H1 (cell line): ENCODE results near the gene PTGES2. TPM values are rescaled to one million over a fixed set of nuclear protein-coding genes. Genes with fewer than 3 reads are reported as not detected.
A peak's percentile ranks its signal among the peaks of the same experiment; 100 is the strongest.

Experiments used
- CTCF ChIA-PET: fragments of 300-600 bp; sonication (Branson Sonifier 250); formaldehyde crosslinking; loops from one replicate; lab custom pipeline; 2021; ENCODE audit not compliant: partially characterized antibody; lab: Charles Lee
- POLR2A ChIA-PET: fragments of 300-600 bp; sonication (Branson Sonifier 250); formaldehyde crosslinking; loops from one replicate; lab custom pipeline; 2021; ENCODE audit warnings: inconsistent platforms; ENCODE audit not compliant: partially characterized antibody; lab: Charles Lee
- DNase-seq, 2 experiments: peaks; one replicate each; pipeline versions ENCODE4 v3.0.0 to v3.0.0-alpha.2; 2010 to 2022; ENCODE audit warnings: low spot score in 2 of 2, low read depth in 1 of 2, mixed read lengths in 1 of 2
- FAIRE-seq: peaks from 2 replicates; lab custom pipeline; 2011; peaks lifted over from hg19 to GRCh38; lab: Jason Lieb, UNC
- H2AFZ ChIP-seq: 2 replicates; pipeline ENCODE4 v1.8.1; 2012; ENCODE audit warnings: low read length, inconsistent platforms
- H2AK5ac ChIP-seq: 2 replicates; pipeline ENCODE4 v1.6.1; 2013; ENCODE audit warnings: low read depth, low read length
- H2BK120ac ChIP-seq: replicated peaks from 2 replicates; pipeline ENCODE3; 2013; ENCODE audit warnings: low read depth, low read length, inconsistent platforms
- H2BK12ac ChIP-seq: 2 replicates; pipeline ENCODE4 v1.6.1; 2013; ENCODE audit warnings: low read depth, low read length
- H2BK15ac ChIP-seq: 2 replicates; pipeline ENCODE4 v1.6.1; 2013; ENCODE audit warnings: low read length
- H2BK20ac ChIP-seq: 2 replicates; pipeline ENCODE4 v1.6.1; 2013; ENCODE audit warnings: low read length
- H2BK5ac ChIP-seq: 2 replicates; pipeline ENCODE4 v1.6.1; 2013; ENCODE audit warnings: low read depth, low read length
- H3K14ac ChIP-seq: 2 replicates; pipeline ENCODE4 v1.6.1; 2013; ENCODE audit warnings: inconsistent platforms; ENCODE audit not compliant: insufficient read length
- H3K18ac ChIP-seq: 2 replicates; pipeline ENCODE4 v1.6.1; 2013; ENCODE audit warnings: low read length; ENCODE audit errors: extremely low read depth
- H3K23ac ChIP-seq: 2 replicates; pipeline ENCODE4 v1.6.1; 2013; ENCODE audit warnings: inconsistent platforms; ENCODE audit not compliant: insufficient read length
- H3K23me2 ChIP-seq: 2 replicates; pipeline ENCODE4 v1.6.1; 2013; ENCODE audit warnings: low read depth, low read length
- H3K27ac ChIP-seq: 2 replicates; pipeline ENCODE4 v1.6.1; 2011; ENCODE audit warnings: low read depth, low read length, inconsistent platforms
- H3K27me3 ChIP-seq, 4 experiments: replicated peaks in 1 of 4; 1 replicate in 1 of 4; 2 replicates in 3 of 4; pipeline versions ENCODE4 v1.6.1 to v1.8.1; 2011 to 2013; ENCODE audit warnings: low read length in 3 of 4, mild to moderate bottlenecking in 3 of 4, inconsistent platforms in 2 of 4, mixed read lengths in 2 of 4, moderate library complexity in 1 of 4; ENCODE audit not compliant: control insufficient read depth in 3 of 4, insufficient read depth in 3 of 4; ENCODE audit errors: extremely low read depth in 1 of 4
- H3K36me3 ChIP-seq, 4 experiments: 2 replicates each; pipeline versions ENCODE4 v1.6.1 to v1.8.1; 2011 to 2013; ENCODE audit warnings: mild to moderate bottlenecking in 4 of 4, low read length in 3 of 4, moderate library complexity in 2 of 4, control low read depth in 1 of 4, inconsistent platforms in 1 of 4; ENCODE audit not compliant: insufficient read depth in 4 of 4, control insufficient read depth in 2 of 4
- H3K4ac ChIP-seq: replicated peaks from 2 replicates; pipeline ENCODE3; 2013; ENCODE audit warnings: low read length, low read depth, mixed read lengths, inconsistent platforms; ENCODE audit not compliant: insufficient read length
- H3K4me1 ChIP-seq, 4 experiments: replicated peaks in 1 of 4; 1 replicate in 1 of 4; 2 replicates in 3 of 4; pipeline versions ENCODE4 v1.6.1 to v1.8.1; 2011 to 2013; ENCODE audit warnings: low read length in 3 of 4, inconsistent platforms in 2 of 4, mixed read lengths in 1 of 4; ENCODE audit not compliant: insufficient read depth in 4 of 4, control insufficient read depth in 3 of 4
- H3K4me2 ChIP-seq, 2 experiments: 2 replicates each; pipeline versions ENCODE4 v1.6.1 to v1.8.1; 2011 to 2013; ENCODE audit warnings: low read depth in 2 of 2, low read length in 2 of 2, control low read depth in 1 of 2, inconsistent platforms in 1 of 2, mild to moderate bottlenecking in 1 of 2; ENCODE audit not compliant: insufficient read depth in 1 of 2
- H3K4me3 ChIP-seq, 4 experiments: fragments of 200-600, 300-600 bp in 1 of 4; sonication (generic), shearing (Covaris generic), sonication (Bioruptor Twin) in 1 of 4; 2 replicates each; pipeline versions ENCODE4 v1.5.1 to v1.8.1; 2011 to 2016; ENCODE audit warnings: low read length in 4 of 4, low read depth in 3 of 4, control low read depth in 2 of 4, inconsistent platforms in 2 of 4, mild to moderate bottlenecking in 2 of 4, mixed read lengths in 1 of 4, moderate library complexity in 1 of 4; ENCODE audit not compliant: insufficient read depth in 2 of 4; ENCODE audit errors: extremely low read depth in 1 of 4
- H3K56ac ChIP-seq: replicated peaks from 2 replicates; pipeline ENCODE3; 2013; ENCODE audit warnings: low read depth, mild to moderate bottlenecking, mixed read lengths, low read length, inconsistent platforms; ENCODE audit not compliant: insufficient read length
- H3K79me1 ChIP-seq: 2 replicates; pipeline ENCODE4 v1.6.1; 2013; ENCODE audit warnings: low read depth, low read length, control low read depth
- H3K79me2 ChIP-seq, 2 experiments: 2 replicates each; pipeline versions ENCODE4 v1.6.1 to v1.8.1; 2012 to 2013; ENCODE audit warnings: low read length in 2 of 2, mild to moderate bottlenecking in 2 of 2, inconsistent platforms in 1 of 2; ENCODE audit not compliant: insufficient read depth in 2 of 2, control insufficient read depth in 1 of 2
- H3K9ac ChIP-seq, 4 experiments: replicated peaks in 1 of 4; 1 replicate in 1 of 4; 2 replicates in 3 of 4; pipeline versions ENCODE4 v1.6.1 to v1.8.1; 2011 to 2013; ENCODE audit warnings: low read depth in 3 of 4, low read length in 3 of 4, control low read depth in 2 of 4, mild to moderate bottlenecking in 2 of 4, moderate library complexity in 2 of 4, inconsistent platforms in 1 of 4; ENCODE audit errors: extremely low read depth in 1 of 4
- H3K9me3 ChIP-seq, 2 experiments: 2 replicates each; pipeline versions ENCODE4 v1.6.1 to v1.8.1; 2012 to 2013; ENCODE audit warnings: mild to moderate bottlenecking in 2 of 2, moderate library complexity in 2 of 2, control low read depth in 1 of 2, inconsistent platforms in 1 of 2, low read depth in 1 of 2, low read length in 1 of 2, mixed read lengths in 1 of 2; ENCODE audit not compliant: insufficient read depth in 2 of 2
- H4K20me1 ChIP-seq, 2 experiments: replicated peaks in 1 of 2; 2 replicates each; pipeline versions ENCODE3 to v1.8.1; 2011 to 2013; ENCODE audit warnings: inconsistent platforms in 2 of 2, low read length in 2 of 2, mild to moderate bottlenecking in 1 of 2; ENCODE audit not compliant: insufficient read depth in 2 of 2, control insufficient read depth in 1 of 2
- H4K5ac ChIP-seq: 2 replicates; pipeline ENCODE4 v1.6.1; 2013; ENCODE audit warnings: low read length, low read depth, mixed read lengths, inconsistent platforms; ENCODE audit not compliant: insufficient read length
- H4K8ac ChIP-seq: 2 replicates; pipeline ENCODE4 v1.8.0; 2013; ENCODE audit warnings: mild to moderate bottlenecking, moderate library complexity, low read length, inconsistent platforms; ENCODE audit not compliant: insufficient read depth; ENCODE audit errors: extremely low read depth
- H4K91ac ChIP-seq: replicated peaks from 2 replicates; pipeline ENCODE3; 2013; ENCODE audit warnings: low read length, mixed read lengths, inconsistent platforms; ENCODE audit not compliant: insufficient read length
- CBX5 ChIP-seq: fragments of 300-800, 300-1000 bp; sonication (generic); IDR thresholded peaks from 2 replicates; pipeline ENCODE4 v1.7.1; 2016; ENCODE audit warnings: antibody characterized with exemption, low read length, low read depth
- CTBP2 ChIP-seq: IDR thresholded peaks from 2 replicates; pipeline ENCODE4 v1.7.0; 2011; ENCODE audit warnings: borderline replicate concordance, mild to moderate bottlenecking, moderate library complexity, mixed read lengths, low read length; ENCODE audit not compliant: insufficient read depth, insufficient read length
- E2F6 ChIP-seq: IDR thresholded peaks from 2 replicates; pipeline ENCODE4 v1.6.1; 2012; ENCODE audit warnings: inconsistent platforms
- GTF2F1 ChIP-seq: IDR thresholded peaks from 2 replicates; pipeline ENCODE4 v1.6.1; 2012; ENCODE audit warnings: low read depth, low read length, improper control_type of control experiment, borderline replicate concordance
- SIN3A ChIP-seq, 2 experiments: IDR thresholded peaks in 1 of 2; conservative IDR thresholded peaks in 1 of 2; 2 replicates each; pipeline ENCODE4 v1.6.1; 2011 to 2012; ENCODE audit warnings: low read length in 2 of 2, improper control_type of control experiment in 1 of 2, low read depth in 1 of 2, mild to moderate bottlenecking in 1 of 2
- SP2 ChIP-seq: IDR thresholded peaks from 2 replicates; pipeline ENCODE4 v1.6.1; 2012; ENCODE audit warnings: mild to moderate bottlenecking, low read length, inconsistent platforms
- SP4 ChIP-seq: IDR thresholded peaks from 2 replicates; pipeline ENCODE4 v1.6.1; 2012; ENCODE audit warnings: low read length, inconsistent platforms
- TEAD4 ChIP-seq: IDR thresholded peaks from 2 replicates; pipeline ENCODE4 v1.6.1; 2012; ENCODE audit warnings: low read depth, low read length, inconsistent platforms, mixed read lengths
- ZNF274 ChIP-seq: IDR thresholded peaks from 2 replicates; pipeline ENCODE4 v1.7.0; 2012; ENCODE audit warnings: low read length, borderline replicate concordance; ENCODE audit errors: extremely low read depth
- WGBS, 2 experiments: shearing (Covaris generic) in 1 of 2; methylation state at CpG; one replicate each; pipeline versions ENCODE4 v1.1.6 to v1.1.7; 2013 to 2015; ENCODE audit warnings: low lambda C conversion rate in 2 of 2, mixed read lengths in 2 of 2, inconsistent platforms in 1 of 2, low coverage in 1 of 2, missing lambda C conversion rate in 1 of 2; ENCODE audit not compliant: insufficient replicate concordance in 2 of 2, insufficient coverage in 1 of 2, insufficient read length in 1 of 2; ENCODE audit errors: extremely low coverage in 1 of 2, missing lambda C conversion rate in 1 of 2; 5-methylcytosine and 5-hydroxymethylcytosine counted together
- polyA plus RNA-seq, 7 experiments: library from polyadenylated mRNA; depleted of rRNA in 3 of 7; stranded (reverse) in 5 of 7; unstranded in 2 of 7; fragments of >200 nt in 5 of 7; fragments of 200-250 nt in 2 of 7; gene quantifications; 1 replicate in 5 of 7; 2 replicates in 1 of 7; 4 replicates in 1 of 7; pipeline versions ENCODE4 v1.2.1 to v1.2.3, GENCODE V29; 2011 to 2013; ENCODE audit warnings: missing spikeins in 2 of 7, mixed read lengths in 2 of 7
- total RNA-seq: library from RNA; stranded (reverse); fragmentation: NEBNext Ultra II Directional; extraction: Animal tissue kit (Norgen Biotek cat#: 25700); gene quantifications from 2 replicates; pipeline ENCODE4 v1.2.1, GENCODE V29; 2021

PTGES2 gene
- total and polyA plus RNA-seq, 2 of the 8 experiments (the other 6 are each of a cell fraction or from before 2014, with no cell fraction given), result 80.7 to 81.2 TPM

- DNase-seq (peak; percentile 90), FAIRE-seq (peak; percentile 52)
- H3K18ac ChIP-seq, result peak overlapping the region; percentile 90
- peaks cover 23% of the 10 kb centered on the region for H3K79me1 ChIP-seq
- H3K23ac ChIP-seq, result no peak overlapping the region
- peaks cover 6 to 36% of the 10 kb centered on the region in 2 experiments for H4K20me1 ChIP-seq
- H2BK5ac ChIP-seq, result peak overlapping the region; percentile 94
- H3K4me3 ChIP-seq, result peak overlapping the region; percentile 48 to 68 (median 62)
- H3K9ac ChIP-seq, result peak overlapping the region in 3 of 4 experiments; percentile 64 to 87 (median 76); a peak in 6 of 7 replicates
- peak overlapping the region; percentile 90 for H4K91ac ChIP-seq
- peak overlapping the region; percentile 45 for H4K5ac ChIP-seq
- H2BK20ac ChIP-seq, result no peak overlapping the region
- ChIA-PET POLR2A (interaction anchor here (0.7 to 12.1 kb wide), 21 partner anchors 10 to 168 kb away, joined by 3 to 119 read pairs (median 5); partner anchors contain the start of genes BBLN, DPM2, NAIF1 and PIP5KL1), CTCF (interaction anchor here (0.7 to 10.5 kb wide), 13 partner anchors 10 to 156 kb away, joined by 3 to 114 read pairs (median 4); no protein-coding TSS in a partner anchor)
- peak overlapping the region; percentile 97 for H2AK5ac ChIP-seq
- H3K4me1 ChIP-seq, result peaks cover 11 to 28% (median 22%) of the 10 kb centered on the region in 4 experiments
- peak overlapping the region; percentile 95; the same call in 1 of the 2 replicates for H4K8ac ChIP-seq
- peak overlapping the region; percentile 96 for H2BK12ac ChIP-seq
- WGBS, 2 experiments, result 7% methylated on average over 32 of the region's 32 CpGs; no CpG with 5 or more reads in 1 of the 2 experiments
- H2BK120ac ChIP-seq, result peak overlapping the region; percentile 28
- no peaks in the 10 kb centered on the region for H3K9me3 ChIP-seq
- no peaks in the 10 kb centered on the region for H3K27me3 ChIP-seq
- peak overlapping the region; percentile 94 for H3K27ac ChIP-seq
- H3K23me2 ChIP-seq, result peaks cover 9% of the 10 kb centered on the region
- H2BK15ac ChIP-seq, result no peak overlapping the region; the same call in 1 of the 2 replicates
- peak overlapping the region; percentile 48 for H3K56ac ChIP-seq
- peak overlapping the region; percentile 87 to 93 for H3K4me2 ChIP-seq
- no peak overlapping the region for H3K14ac ChIP-seq
- peaks cover 4 to 23% (median 13%) of the 10 kb centered on the region in 4 experiments; a peak in 7 of 8 replicates for H3K36me3 ChIP-seq
- H3K79me2 ChIP-seq, result peaks cover 0 to 30% of the 10 kb centered on the region in 2 experiments; a peak in 2 of 4 replicates
- peak overlapping the region; percentile 66 for H3K4ac ChIP-seq
- no peak overlapping the region for H2AFZ ChIP-seq
- no peak for TF ChIP-seq ZNF274
- peak; percentile 80 for TF ChIP-seq SP4
- TF ChIP-seq CBX5, result no peak
- TF ChIP-seq CTBP2, result peak; percentile 18
- TF ChIP-seq SP2, result no peak
- peak; percentile 86 to 91; a peak in 3 of 4 replicates for TF ChIP-seq SIN3A (conservative IDR thresholded peaks at IDR 0.05 in 1 of 2, IDR thresholded peaks at IDR 0.05 in 1 of 2; ENCODE audit: low read depth in 1 of 2, low read length in 2 of 2)
- TF ChIP-seq TEAD4, result peak; percentile 97
- peak; percentile 38; the same call in 1 of the 2 replicates for TF ChIP-seq E2F6
- TF ChIP-seq GTF2F1, result peak; percentile 77; the same call in 1 of the 2 replicates
Observed at GRCh38 chr9:128098297-128099230, 29.0 kb downstream of the PTGES2 start.
